Neural progenitor cell (in vitro differentiated cells): Measurements from ENCODE around the gene SPOCD1.

Source experiments
- CTCF ChIP-seq: fragments of 200-600 bp; sonication (generic); IDR thresholded peaks from 2 replicates; pipeline ENCODE4 v1.5.1; 2017; ENCODE audit warnings: antibody characterized with exemption, mild to moderate bottlenecking
- EZH2 ChIP-seq: fragments of 200-600 bp; sonication (generic); IDR thresholded peaks from 2 replicates; pipeline ENCODE4 v1.6.1; 2017; ENCODE audit warnings: antibody characterized with exemption, mild to moderate bottlenecking, moderate library complexity
- EZH2phosphoT487 ChIP-seq: fragments of 200-600 bp; sonication (generic); IDR thresholded peaks from 2 replicates; pipeline ENCODE4 v1.6.1; 2017; ENCODE audit warnings: antibody characterized with exemption

GRCh38 chr1:31857863-31858262 is 42.0 kb upstream of the SPOCD1 start:
- no peak for TF ChIP-seq CTCF
- no peak for TF ChIP-seq EZH2
- no peak for TF ChIP-seq EZH2phosphoT487
